NCI-H2171 treated with DMSO at 0.1 percent for 48 hours (cell line): ENCODE measurements around the gene DCDC1.
"Not testable (repeated sequence)": the region's sequence is repeated elsewhere in the genome, so short reads cannot be mapped to it uniquely, and the experiment has no call there.

Experiments
- DNase-seq: peaks from one replicate; lab custom pipeline; 2025; lab: John Stamatoyannopoulos, UW

The DCDC1 gene

GRCh38 chr11:30985536-30985935 is 384.0 kb downstream of the DCDC1 start:
- DNase-seq: no peak

DNA sequence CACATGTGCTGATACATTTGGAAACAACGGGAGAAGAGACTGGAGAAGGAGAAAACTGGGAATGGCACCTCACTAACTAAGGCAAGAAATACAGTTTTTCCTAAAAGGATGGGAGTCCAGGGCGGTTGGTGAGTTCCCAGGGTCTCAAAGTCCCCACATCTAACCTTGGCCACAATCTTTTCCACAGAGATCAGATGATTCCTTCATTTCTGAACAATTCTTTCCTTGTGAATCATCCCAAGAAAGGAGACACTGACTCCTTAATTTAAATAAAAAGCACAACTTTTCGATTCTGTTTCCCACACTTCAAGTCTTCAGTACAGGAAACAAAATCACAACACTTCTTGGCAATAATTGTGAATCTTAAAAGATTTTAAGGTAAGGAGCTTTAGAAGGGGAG is 384.7 kb downstream of the DCDC1 start:
- DNase-seq: no peak

GRCh38 chr11:30984442-30984816 is 385.1 kb downstream of the DCDC1 start:
- DNase-seq: peak; percentile 93

GRCh38 chr11:30983776-30984441 is 385.6 kb downstream of the DCDC1 start:
- peak; percentile 89 for DNase-seq

DNA sequence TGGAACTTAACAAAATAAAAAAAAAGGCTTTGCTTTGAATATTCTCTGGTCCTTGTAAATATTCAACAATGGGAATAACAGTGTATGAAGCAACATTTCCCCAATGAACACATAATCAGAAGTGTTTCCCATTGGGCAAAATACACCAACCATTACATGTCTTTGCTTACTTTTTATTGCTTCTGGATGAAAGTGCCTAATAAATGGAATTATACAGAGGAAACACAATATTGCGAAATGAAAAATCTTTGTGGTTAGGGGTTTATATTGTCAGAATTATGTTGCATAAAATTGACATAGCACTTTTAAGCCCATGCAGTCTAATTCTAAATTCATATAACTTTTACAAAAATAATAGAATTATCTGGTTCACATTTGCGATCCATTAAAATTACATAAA is 386.4 kb downstream of the DCDC1 start:
- no peak for DNase-seq

GRCh38 chr11:30967579-30967978 is 402.0 kb downstream of the DCDC1 start:
- DNase-seq: no peak

GRCh38 chr11:30960387-30960992 is 409.0 kb downstream of the DCDC1 start:
- DNase-seq: peak; percentile 90

DNA sequence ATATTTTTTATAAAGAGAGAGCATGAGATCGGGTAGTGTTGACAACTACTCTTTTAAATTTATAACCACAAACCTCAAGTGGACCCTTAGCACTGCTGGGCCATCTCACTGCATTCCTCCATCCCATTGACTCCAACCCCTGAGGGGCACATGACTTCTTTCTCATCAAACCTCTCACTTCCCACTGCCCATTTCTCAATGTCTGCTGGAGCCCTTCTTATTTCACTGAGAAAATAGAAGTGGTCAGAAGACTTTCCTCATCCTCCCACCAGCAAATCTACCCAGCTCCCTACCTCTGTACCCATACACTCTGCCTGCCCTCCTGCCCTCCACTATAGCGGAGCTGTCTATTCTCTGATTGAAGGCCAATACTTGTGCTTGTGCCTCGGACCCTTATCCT is 412.8 kb downstream of the DCDC1 start:
- DNase-seq: no peak

- no peak for DNase-seq
Observed at GRCh38 chr11:30949838-30950237, 419.7 kb downstream of the DCDC1 start.

- DNase-seq: not testable (repeated sequence)
Observed at GRCh38 chr11:30947715-30948114, 421.8 kb downstream of the DCDC1 start.

DNA sequence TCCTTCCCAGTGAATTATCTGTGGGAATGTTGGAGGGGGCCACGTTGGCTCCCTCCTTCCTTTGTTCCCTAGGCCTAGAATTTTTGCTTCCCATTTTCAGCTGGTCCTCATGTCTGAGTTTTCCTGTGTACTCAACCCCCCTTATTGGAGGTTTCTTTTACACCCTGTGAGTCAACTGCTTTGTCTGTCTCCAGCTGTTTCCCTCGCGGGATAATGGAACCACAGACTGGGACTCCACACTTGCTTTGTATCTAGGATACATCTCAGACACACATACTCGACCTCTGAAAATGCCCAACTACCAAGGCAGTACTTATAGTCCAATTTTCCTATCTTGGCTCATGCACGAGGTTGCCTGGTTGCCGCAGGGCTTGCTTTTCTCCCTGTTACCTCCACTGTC is 430.7 kb downstream of the DCDC1 start:
- no peak for DNase-seq

DNA sequence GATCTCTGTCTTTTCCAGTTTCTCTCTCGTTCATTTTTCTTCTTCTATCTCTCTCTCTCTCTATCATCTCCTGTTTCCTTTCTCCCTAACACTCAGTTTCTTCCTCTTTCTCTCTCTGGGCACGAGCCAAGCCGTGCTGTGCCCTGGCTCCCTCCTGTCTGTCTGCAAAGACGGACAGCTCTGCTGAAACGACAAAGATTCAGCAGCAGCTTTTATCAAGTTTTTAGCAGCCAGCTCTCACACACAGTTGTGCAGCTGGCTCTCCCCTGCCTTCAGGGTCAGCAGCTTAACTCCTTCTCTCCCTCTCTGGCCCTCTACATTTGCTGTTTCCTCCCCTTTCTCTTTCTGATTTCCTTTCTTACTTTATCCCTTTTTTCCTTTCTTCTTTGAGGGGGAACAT is 431.4 kb downstream of the DCDC1 start:
- DNase-seq: no peak

- no peak for DNase-seq
Observed at GRCh38 chr11:30936491-30936890, 433.0 kb downstream of the DCDC1 start.

DNA sequence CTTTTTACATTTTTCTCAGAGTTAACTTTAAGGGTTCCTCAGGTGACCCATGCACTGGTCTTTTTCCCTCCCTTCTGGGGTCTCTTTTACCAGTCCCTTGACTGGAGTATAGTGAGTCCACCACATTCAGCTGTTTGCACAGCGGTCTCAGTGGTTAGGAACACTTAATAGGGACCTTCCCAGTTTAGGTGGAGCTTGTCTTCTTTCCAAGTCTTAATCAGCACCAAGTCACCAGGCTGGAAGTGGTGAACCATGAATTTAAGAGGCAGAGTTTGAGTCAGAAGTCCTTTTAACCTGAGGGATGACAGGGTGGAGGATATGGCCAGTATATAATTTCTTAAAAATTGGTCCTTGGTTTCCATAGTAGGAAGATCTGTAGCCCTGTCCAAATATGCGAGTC is 433.7 kb downstream of the DCDC1 start:
- no peak for DNase-seq

DNA sequence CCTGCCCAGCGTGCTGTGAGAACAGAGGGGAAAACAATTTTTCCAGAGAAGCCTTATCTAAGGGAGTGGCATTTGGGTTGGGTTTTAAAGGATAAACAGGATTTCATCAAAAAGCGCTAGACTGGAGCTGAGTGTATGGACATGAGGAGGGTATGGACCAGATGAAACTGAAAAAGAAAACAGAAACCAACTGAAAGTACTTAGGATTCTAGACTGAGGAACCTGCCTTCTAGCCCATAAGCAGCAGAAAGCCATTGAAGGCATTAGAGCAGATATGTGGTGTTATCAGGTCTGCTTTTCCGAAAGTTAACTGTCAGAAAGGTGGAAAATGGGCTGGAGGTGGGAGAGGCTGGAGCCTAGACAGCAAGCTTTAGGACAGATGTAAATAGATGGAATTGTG is 443.4 kb downstream of the DCDC1 start:
- no peak for DNase-seq

DNA sequence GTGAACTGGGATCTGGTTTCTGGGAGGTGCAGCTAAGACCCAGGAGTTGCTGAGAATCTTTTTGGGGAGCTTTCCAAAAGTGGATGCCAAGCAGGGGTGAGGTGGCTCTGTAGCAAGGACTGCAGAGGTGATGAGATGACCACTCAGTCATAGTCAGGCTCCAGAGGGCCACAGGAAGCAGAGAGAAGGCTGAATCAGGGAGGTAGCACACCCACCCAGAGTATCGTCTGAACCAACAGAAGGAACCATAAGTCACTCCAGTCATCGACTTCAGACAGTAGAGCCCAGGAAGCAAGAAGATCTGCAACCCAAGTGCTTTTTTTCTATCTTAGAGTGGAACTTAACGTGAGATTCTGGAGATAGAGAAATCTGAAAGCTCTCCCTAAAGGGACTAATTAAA is 447.7 kb downstream of the DCDC1 start:
- no peak for DNase-seq

GRCh38 chr11:30919389-30920152 is 450.0 kb downstream of the DCDC1 start:
- DNase-seq: no peak

GRCh38 chr11:30917859-30918478 is 451.6 kb downstream of the DCDC1 start:
- DNase-seq: peak; percentile 78

- DNase-seq: no peak
Observed at GRCh38 chr11:30917266-30917665, 452.3 kb downstream of the DCDC1 start.

- DNase-seq: no peak
Observed at GRCh38 chr11:30916764-30917163, 452.8 kb downstream of the DCDC1 start.

DNA sequence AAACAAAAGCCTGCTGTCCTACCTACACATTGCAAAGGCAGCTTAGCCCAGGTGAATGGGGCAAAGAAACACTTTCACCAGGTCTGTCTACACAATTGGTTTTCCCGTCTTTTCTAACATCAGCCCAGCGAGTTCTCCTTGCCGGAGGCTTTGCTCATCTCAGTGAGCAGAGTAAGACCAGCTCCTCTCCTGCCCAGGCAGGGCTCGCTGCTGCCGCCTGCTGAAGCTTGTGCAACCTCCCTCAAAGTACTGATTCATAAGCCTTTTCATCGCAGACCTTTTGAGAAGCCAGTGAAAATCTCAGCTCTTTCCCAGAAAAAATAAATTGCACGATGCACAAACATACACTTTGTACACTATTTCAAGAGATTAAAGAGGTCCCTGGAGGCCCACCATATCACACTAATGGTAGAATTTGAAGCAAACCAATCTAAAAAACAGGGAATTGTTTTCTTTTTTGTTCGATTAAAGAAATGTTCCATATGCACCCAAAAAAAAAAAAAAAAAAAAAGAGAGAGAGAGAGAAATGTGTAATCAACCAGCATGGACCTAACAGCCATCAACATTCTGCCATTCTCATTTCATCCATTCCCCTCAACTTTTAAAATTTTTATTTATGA is 455.3 kb downstream of the DCDC1 start:
- DNase-seq: peak; percentile 69

GRCh38 chr11:30911247-30911646 is 458.3 kb downstream of the DCDC1 start:
- DNase-seq: no peak
